ENCODE measurements around the gene TRPV2. TPM values are rescaled to one million over a fixed set of nuclear protein-coding genes. Genes with fewer than 3 reads are reported as not detected.

Gene TRPV2
- total RNA-seq, 4 donors from 2014 or later = 3.2 to 12.5 (median 6.5) TPM

DNA sequence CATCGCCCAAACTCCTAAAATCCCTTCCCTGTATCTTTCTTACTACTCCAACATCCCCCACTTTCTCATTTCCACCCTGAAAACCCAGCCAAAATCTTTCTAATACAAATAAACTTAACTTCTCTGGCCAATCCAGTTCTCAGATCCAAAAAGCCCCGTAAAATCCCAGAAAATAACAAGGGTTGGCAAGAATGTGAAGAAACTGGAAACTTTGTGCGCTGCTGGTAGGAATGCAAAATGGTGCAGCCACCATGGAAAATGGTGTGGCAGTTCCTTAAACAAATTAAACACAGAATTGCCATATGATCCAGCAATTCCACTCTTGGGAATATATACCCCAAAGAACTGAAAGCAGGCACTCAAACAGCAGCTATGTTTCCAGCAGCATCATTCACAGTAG, 52.5 kb downstream of the TRPV2 start:
- Histone ChIP-seq H3K4me3 (replicated peaks in 1 of 3) (no peak overlapping the region), H3K9me3 (no peaks in the 10 kb centered on the region), H3K4me1 (peaks cover 19 to 33% of the 10 kb centered on the region in 2 donors), H3K27me3 (no peaks in the 10 kb centered on the region), H3K36me3 (no peaks in the 10 kb centered on the region), H3K27ac (no peak overlapping the region)
- DNase-seq = no peak
- WGBS, 2 donors = 73 to 92% methylated on average over 3 of the region's 3 CpGs
- no peak for TF ChIP-seq CTCF (IDR thresholded peaks at IDR 0.05)
- no peak for TF ChIP-seq POLR2A (IDR thresholded peaks at IDR 0.05)
- intact Hi-C loops (cut with DNase I) = no loop called here

DNA sequence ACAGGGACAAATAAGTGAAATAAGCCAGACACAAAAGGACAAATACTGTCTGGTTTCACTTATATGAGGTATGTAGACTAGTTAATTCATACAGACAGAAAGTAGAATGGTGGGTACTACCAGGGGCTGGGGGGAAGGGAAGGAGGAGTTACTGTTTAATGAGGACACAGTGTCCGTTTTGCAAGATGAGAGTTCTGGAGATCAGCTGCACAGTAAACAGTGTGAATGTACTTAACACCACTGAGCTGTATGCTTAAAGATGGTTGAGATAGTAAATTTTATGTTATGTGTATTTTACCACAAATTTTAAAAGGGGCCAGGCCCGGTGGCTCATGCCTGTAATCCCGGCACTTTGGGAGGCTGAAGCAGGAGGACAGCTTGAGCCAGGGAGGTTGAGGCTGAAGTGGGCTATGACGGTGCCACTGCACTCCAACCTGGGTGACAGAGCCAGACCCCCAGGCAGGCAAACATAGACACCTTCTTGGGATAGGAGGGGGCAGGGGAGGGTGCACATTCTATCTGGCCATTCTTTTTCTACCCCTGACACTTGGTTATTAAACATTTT, 53.1 kb downstream of the TRPV2 start:
- 89 to 92% methylated on average over 4 of the region's 4 CpGs for WGBS, 2 donors
- H3K27me3 ChIP-seq = no peaks in the 10 kb centered on the region
- TF ChIP-seq CTCF (IDR thresholded peaks at IDR 0.05) (no peak), POLR2A (IDR thresholded peaks at IDR 0.05) (no peak)
- no peak for DNase-seq
- intact Hi-C loops (cut with DNase I) = no loop called here
- no peaks in the 10 kb centered on the region for H3K9me3 ChIP-seq
- H3K36me3 ChIP-seq = no peaks in the 10 kb centered on the region
- no peak overlapping the region for H3K27ac ChIP-seq
- H3K4me3 ChIP-seq (replicated peaks in 1 of 3) = no peak overlapping the region
- H3K4me1 ChIP-seq = peaks cover 15 to 30% of the 10 kb centered on the region in 2 donors

- intact Hi-C loops (cut with DNase I) = no loop called here
- DNase-seq = no peak
- Histone ChIP-seq H3K36me3 (no peaks in the 10 kb centered on the region), H3K27me3 (no peaks in the 10 kb centered on the region), H3K9me3 (no peaks in the 10 kb centered on the region), H3K4me3 (replicated peaks in 1 of 3) (no peak overlapping the region), H3K27ac (no peak overlapping the region), H3K4me1 (peaks cover 0 to 12% of the 10 kb centered on the region in 2 donors)
- TF ChIP-seq CTCF (IDR thresholded peaks at IDR 0.05) (no peak), POLR2A (IDR thresholded peaks at IDR 0.05) (no peak)
- WGBS, 2 donors = 65 to 70% methylated on average over 11 of the region's 11 CpGs
These were observed 54.9 kb downstream of the TRPV2 start for GRCh38 chr17:16470265-16470664.

GRCh38 chr17:16471295-16471694, 55.9 kb downstream of the TRPV2 start:
- Histone ChIP-seq H3K27ac (no peak overlapping the region), H3K27me3 (no peaks in the 10 kb centered on the region), H3K9me3 (no peaks in the 10 kb centered on the region), H3K4me1 (peaks cover 0 to 4% of the 10 kb centered on the region in 2 donors), H3K4me3 (replicated peaks in 1 of 3) (no peak overlapping the region), H3K36me3 (no peaks in the 10 kb centered on the region)
- TF ChIP-seq CTCF (IDR thresholded peaks at IDR 0.05) (no peak), POLR2A (IDR thresholded peaks at IDR 0.05) (no peak)
- intact Hi-C loops (cut with DNase I) = no loop called here
- 79 to 88% methylated on average over 4 to 5 of the region's 5 CpGs for WGBS, 2 donors
- no peak for DNase-seq

DNA sequence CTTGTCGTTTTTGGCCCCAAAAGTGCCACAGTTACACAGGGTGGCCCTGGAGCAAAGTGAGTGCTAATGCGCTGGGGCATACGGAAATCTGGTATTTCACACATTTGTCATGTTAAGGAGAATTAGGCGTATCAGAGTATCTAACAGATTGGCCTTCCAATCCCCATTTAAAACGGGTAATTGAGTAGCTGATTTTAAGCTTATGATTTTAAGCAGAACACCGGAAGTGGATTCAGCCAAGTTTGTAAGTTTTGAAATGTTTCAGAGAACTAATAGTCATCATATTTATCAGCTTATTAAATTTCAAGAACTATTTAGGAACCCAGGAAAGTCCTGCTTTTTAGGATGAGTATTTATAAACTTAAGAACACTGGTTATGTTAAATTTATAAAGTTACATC, 57.2 kb downstream of the TRPV2 start:
- 79 to 83% methylated on average over 6 of the region's 6 CpGs for WGBS, 2 donors
- DNase-seq = no peak
- H3K27me3 ChIP-seq = no peaks in the 10 kb centered on the region
- no peak overlapping the region for H3K27ac ChIP-seq
- H3K9me3 ChIP-seq = no peaks in the 10 kb centered on the region
- peaks cover 4 to 11% of the 10 kb centered on the region in 2 donors for H3K4me1 ChIP-seq
- H3K4me3 ChIP-seq (replicated peaks in 1 of 3) = no peak overlapping the region
- no peaks in the 10 kb centered on the region for H3K36me3 ChIP-seq
- intact Hi-C loops (cut with DNase I) = no loop called here
- no peak for TF ChIP-seq POLR2A (IDR thresholded peaks at IDR 0.05)
- TF ChIP-seq CTCF (IDR thresholded peaks at IDR 0.05) = no peak
